ENCODE data around the gene CLIP4.

DNA sequence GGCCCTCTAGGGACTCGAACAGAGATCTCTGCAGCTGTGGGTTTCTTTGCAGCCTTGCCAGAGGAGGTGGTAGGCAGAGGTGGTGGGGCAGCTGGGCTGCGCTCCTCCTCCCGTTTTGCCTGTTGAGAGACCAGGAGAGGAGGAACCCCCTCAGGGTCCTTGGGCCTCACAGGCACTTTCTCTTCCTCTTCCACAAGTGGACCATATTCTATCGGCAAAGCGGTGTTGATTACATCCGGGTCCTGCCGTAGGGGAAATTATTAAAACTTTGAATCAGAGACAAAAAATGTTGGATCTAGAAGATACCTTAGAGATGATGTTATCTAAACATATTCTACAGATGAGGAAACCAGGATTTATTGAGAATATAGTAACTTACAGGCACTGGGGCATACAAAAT is 78.5 kb downstream of the CLIP4 start:
- TF ChIP-seq TAF1 (IDR thresholded peaks at IDR 0.05; ENCODE audit: borderline replicate concordance, low read depth, low read length) (no peak), POLR2AphosphoS5 (IDR thresholded peaks at IDR 0.05; ENCODE audit: low read depth, low read length) (no peak)
